Testis (tissue), 3 donors: ENCODE measurements around the gene HYAL3. TPM values are rescaled to one million over a fixed set of nuclear protein-coding genes. Genes with fewer than 3 reads are reported as not detected.
A peak's percentile ranks its signal among the peaks of the same experiment; 100 is the strongest.

Experiments
- DNase-seq: peaks from one replicate; pipeline ENCODE4 v3.0.0-alpha.2; 2019
- H3K27ac ChIP-seq, 2 donors: fragments of 200-600 bp; sonication (generic); one replicate each; pipeline ENCODE4 v1.5.1; 2019
- H3K27me3 ChIP-seq: fragments of 200-600 bp; sonication (generic); one replicate; pipeline ENCODE4 v1.5.1; 2019
- H3K36me3 ChIP-seq: fragments of 200-600 bp; sonication (generic); one replicate; pipeline ENCODE4 v1.5.1; 2017; ENCODE audit warnings: low read depth; ENCODE audit errors: missing control alignments
- H3K4me1 ChIP-seq: fragments of 200-600 bp; sonication (generic); one replicate; pipeline ENCODE4 v1.5.1; 2019
- H3K4me3 ChIP-seq, 2 donors: fragments of 200-600 bp; sonication (generic); one replicate each; pipeline ENCODE4 v1.5.1; 2017 to 2019
- H3K9me3 ChIP-seq: fragments of 200-600 bp; sonication (generic); one replicate; pipeline ENCODE4 v1.5.1; 2017
- CTCF ChIP-seq, 3 experiments: fragments of 450-650 bp in 2 of 3; fragments of 200-600 bp in 1 of 3; sonication (generic) in 1 of 3; IDR thresholded peaks; one replicate each; pipeline ENCODE4 v1.5.1; 2016 to 2019; ENCODE audit warnings: antibody characterized with exemption in 3 of 3, mild to moderate bottlenecking in 2 of 3, moderate library complexity in 1 of 3
- POLR2A ChIP-seq: fragments of 450-650 bp; IDR thresholded peaks from one replicate; pipeline ENCODE4 v1.6.1; 2017; ENCODE audit warnings: antibody characterized with exemption, mild to moderate bottlenecking, moderate library complexity
- WGBS, 2 donors: methylation state at CpG; one replicate each; pipeline ENCODE4 v1.1.5; 2018; 5-methylcytosine and 5-hydroxymethylcytosine counted together
- intact Hi-C: fragments of 100-400 bp; cut with DNase I; formaldehyde crosslinking; loops from one replicate; pipeline ENCODE4 v1.15.1; 2023; ENCODE audit warnings: low total_unique reads
- polyA plus RNA-seq: library from polyadenylated mRNA; stranded (reverse); fragments of 350-450 nt; fragmentation: Illumina TruSeq; extraction: RNeasy Lipid Tissue Mini Kit (QIAGEN cat#74804); gene quantifications from one replicate; pipeline ENCODE4 v1.2.3, GENCODE V29; 2014; ENCODE audit warnings: low read depth, low replicate concordance; ENCODE audit not compliant: insufficient read depth
- total RNA-seq, 2 donors: library from RNA; depleted of rRNA; stranded (reverse); fragments of >200 nt; gene quantifications; one replicate each; pipeline ENCODE4 v1.2.3, GENCODE V29; 2016

HYAL3 gene
- total and polyA plus RNA-seq, 3 donors from 2014 or later = 13.8 to 27.9 (median 25.2) TPM

GRCh38 chr3:50304601-50305000, 5.4 kb upstream of the HYAL3 start:
- H3K9me3 ChIP-seq = no peaks in the 10 kb centered on the region
- no peaks in the 10 kb centered on the region for H3K36me3 ChIP-seq
- no peak overlapping the region for H3K27ac ChIP-seq
- intact Hi-C loops = no loop called here
- no peak for DNase-seq
- no peak overlapping the region for H3K4me3 ChIP-seq
- H3K27me3 ChIP-seq = no peaks in the 10 kb centered on the region
- TF ChIP-seq POLR2A = no peak
- TF ChIP-seq CTCF (IDR thresholded peaks at IDR 0.05) = no peak
- H3K4me1 ChIP-seq = peaks cover 17% of the 10 kb centered on the region

GRCh38 chr3:50303013-50303815, 4.0 kb upstream of the HYAL3 start, which contains the start of gene HYAL1:
Gene HYAL1 (minus strand): TSS chr3:50303574. CDS start chr3:50302956, 618 bp downstream.
- peaks cover 24% of the 10 kb centered on the region for H3K4me1 ChIP-seq
- no peak for DNase-seq
- intact Hi-C loops = no loop called here
- H3K36me3 ChIP-seq = no peaks in the 10 kb centered on the region
- no peaks in the 10 kb centered on the region for H3K9me3 ChIP-seq
- WGBS, 2 donors = 52 to 69% methylated on average over 3 to 14 of the region's 14 CpGs
- no peaks in the 10 kb centered on the region for H3K27me3 ChIP-seq
- H3K27ac ChIP-seq = peak within 1 kb of the TSS; percentile 55 to 62
- H3K4me3 ChIP-seq = no peak within 1 kb of the TSS
- TF ChIP-seq POLR2A = no peak
- no peak for TF ChIP-seq CTCF (IDR thresholded peaks at IDR 0.05)

DNA sequence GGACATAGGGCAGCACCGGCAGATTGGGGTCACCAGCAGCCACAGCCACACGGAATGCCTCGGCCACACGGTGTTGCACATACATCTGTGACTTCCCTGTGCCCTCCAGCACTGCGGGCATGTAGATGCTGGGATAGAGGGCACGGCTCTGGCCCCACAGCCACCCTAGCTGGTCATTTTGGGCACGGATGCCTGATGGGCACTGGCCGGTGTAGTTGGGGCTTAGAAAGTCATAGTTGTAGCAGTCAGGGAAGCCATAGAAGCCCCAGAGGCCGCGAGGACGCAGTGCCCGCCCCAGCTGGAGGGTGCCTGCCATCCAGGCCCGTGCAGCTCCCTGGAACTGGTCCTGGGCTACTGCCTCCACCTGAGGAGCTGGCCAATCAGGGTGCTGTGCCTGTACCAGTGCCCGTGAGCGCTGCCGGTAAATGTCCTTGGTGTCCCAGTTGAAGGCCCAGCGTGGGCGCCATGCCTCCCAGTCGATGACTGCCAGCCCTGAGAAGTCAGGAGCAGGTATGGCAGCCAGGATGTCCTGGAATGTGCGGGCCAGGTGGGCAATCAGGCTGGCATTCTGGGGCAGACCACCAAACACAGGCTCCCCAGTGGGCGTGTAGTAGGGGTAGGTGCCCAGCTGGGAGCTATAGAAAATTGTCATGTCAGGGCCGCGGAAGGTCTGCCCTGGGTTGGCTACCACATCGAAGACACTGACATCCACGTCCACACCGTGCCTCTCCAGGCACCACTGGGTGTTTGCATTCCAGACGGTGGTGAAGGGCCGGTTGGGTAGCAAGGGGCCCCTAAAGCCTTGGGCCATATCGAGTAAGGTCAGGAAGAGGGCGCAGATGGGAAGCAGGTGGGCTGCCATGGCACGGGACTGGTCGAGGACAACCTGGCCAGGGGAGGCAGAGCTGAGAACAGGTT, 3.1 kb upstream of the HYAL3 start:
- Histone ChIP-seq H3K27me3 (no peaks in the 10 kb centered on the region), H3K4me1 (peaks cover 25% of the 10 kb centered on the region), H3K36me3 (no peaks in the 10 kb centered on the region), H3K9me3 (no peaks in the 10 kb centered on the region), H3K4me3 (no peak overlapping the region), H3K27ac (peak overlapping the region; percentile 55 to 62)
- intact Hi-C loops = no loop called here
- no peak for TF ChIP-seq CTCF (IDR thresholded peaks at IDR 0.05)
- TF ChIP-seq POLR2A = no peak
- DNase-seq = no peak
- WGBS, 2 donors = 88% methylated on average over 20 to 32 of the region's 32 CpGs

DNA sequence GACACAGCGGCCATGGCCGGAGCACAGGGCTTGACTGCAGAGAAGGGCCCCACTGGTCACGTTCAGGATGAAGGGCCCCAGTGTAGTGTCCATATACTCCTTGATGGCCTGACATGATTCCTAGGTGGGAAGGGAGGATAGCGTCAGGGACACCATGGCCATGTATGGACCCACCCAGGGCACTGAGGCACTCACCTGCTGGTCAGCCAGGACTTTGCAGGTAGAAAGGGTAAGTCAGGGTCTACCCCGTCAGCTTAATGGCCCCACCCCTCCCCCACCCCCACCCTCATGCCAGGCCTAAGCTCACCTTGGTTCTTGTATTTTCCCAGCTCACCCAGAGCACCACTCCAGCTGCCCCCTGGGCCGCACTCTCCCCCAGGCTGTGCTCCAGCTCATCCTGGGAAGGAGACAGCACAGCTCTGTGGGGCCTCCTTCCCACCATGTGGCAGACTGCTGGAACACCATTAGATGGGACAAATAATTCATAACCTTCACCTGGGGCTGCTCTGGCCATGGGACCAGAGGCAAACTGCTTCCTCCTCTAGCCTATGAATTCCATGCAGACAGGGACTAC, 1.6 kb upstream of the HYAL3 start:
- Histone ChIP-seq H3K9me3 (no peaks in the 10 kb centered on the region), H3K27ac (peak overlapping the region in 1 of 2 donors; percentile 85), H3K36me3 (no peaks in the 10 kb centered on the region), H3K4me3 (no peak overlapping the region), H3K4me1 (peaks cover 25% of the 10 kb centered on the region), H3K27me3 (no peaks in the 10 kb centered on the region)
- DNase-seq = no peak
- WGBS, 2 donors = 85 to 96% methylated on average over 5 to 6 of the region's 6 CpGs
- no peak for TF ChIP-seq CTCF (IDR thresholded peaks at IDR 0.05)
- no peak for TF ChIP-seq POLR2A
- intact Hi-C loops = no loop called here
